HG03442 (cell line): ENCODE measurements around the gene IRF8.
"Not testable (repeated sequence)": the region's sequence is repeated elsewhere in the genome, so short reads cannot be mapped to it uniquely, and the experiment has no call there.

ENCODE experiments used
- ATAC-seq: cut with Tn5 transposase; IDR thresholded peaks from one replicate; pipeline ENCODE4 v1.9.1; 2021; ENCODE audit warnings: mild to moderate bottlenecking, moderate library complexity; ENCODE audit not compliant: unreplicated experiment

IRF8 gene

GRCh38 chr16:85931596-85932402 is 32.8 kb downstream of the IRF8 start:
- ATAC-seq, result no peak

- no peak for ATAC-seq
These were observed 35.2 kb downstream of the IRF8 start for GRCh38 chr16:85934210-85934609.

GRCh38 chr16:85935391-85935973 is 36.5 kb downstream of the IRF8 start:
- ATAC-seq, result no peak

GRCh38 chr16:85935974-85936760 is 37.2 kb downstream of the IRF8 start:
- ATAC-seq, result peak; percentile 72

GRCh38 chr16:85936816-85937215 is 37.9 kb downstream of the IRF8 start:
- no peak for ATAC-seq

GRCh38 chr16:85940214-85940613 is 41.3 kb downstream of the IRF8 start:
- ATAC-seq, result no peak

- ATAC-seq, result no peak
These were observed 43.1 kb downstream of the IRF8 start for GRCh38 chr16:85941863-85942644.

GRCh38 chr16:85942659-85943058 is 43.7 kb downstream of the IRF8 start:
- ATAC-seq, result not testable (repeated sequence)

GRCh38 chr16:85943711-85944110 is 44.7 kb downstream of the IRF8 start:
- ATAC-seq, result no peak

- ATAC-seq, result no peak
These were observed 45.8 kb downstream of the IRF8 start for GRCh38 chr16:85944572-85945423.

GRCh38 chr16:85945424-85945751 is 46.4 kb downstream of the IRF8 start:
- ATAC-seq, result no peak

GRCh38 chr16:85946541-85947124 is 47.7 kb downstream of the IRF8 start:
- no peak for ATAC-seq

GRCh38 chr16:85947230-85948137 is 48.5 kb downstream of the IRF8 start:
- ATAC-seq, result peak; percentile 62

- ATAC-seq, result peak; percentile 10
These were observed 49.2 kb downstream of the IRF8 start for GRCh38 chr16:85948138-85948509.

- ATAC-seq, result no peak
These were observed 49.8 kb downstream of the IRF8 start for GRCh38 chr16:85948616-85949265.

GRCh38 chr16:85950136-85950918 is 51.4 kb downstream of the IRF8 start:
- ATAC-seq, result no peak

- ATAC-seq, result no peak
These were observed 53.2 kb downstream of the IRF8 start for GRCh38 chr16:85952197-85952596.

GRCh38 chr16:85952811-85953210 is 53.8 kb downstream of the IRF8 start:
- no peak for ATAC-seq
